H9 (cell line): ENCODE measurements around the gene CFAP99. TPM values are rescaled to one million over a fixed set of nuclear protein-coding genes. Genes with fewer than 3 reads are reported as not detected.

Experiments used
- DNase-seq: peaks from one replicate; pipeline ENCODE4 v3.0.0-alpha.2; 2017
- H2AFZ ChIP-seq: one replicate; pipeline ENCODE4 v1.6.1; 2013; ENCODE audit warnings: mild to moderate bottlenecking, low read length, control low read depth, moderate library complexity
- H2AK5ac ChIP-seq: 2 replicates; pipeline ENCODE4 v1.6.1; 2013; ENCODE audit warnings: low read length, control low read depth, mixed read lengths; ENCODE audit not compliant: insufficient read length
- H2BK120ac ChIP-seq: one replicate; pipeline ENCODE4 v1.6.1; 2013; ENCODE audit warnings: low read depth, mild to moderate bottlenecking, low read length, control low read depth, inconsistent platforms; ENCODE audit not compliant: poor library complexity, severe bottlenecking
- H2BK12ac ChIP-seq: 2 replicates; pipeline ENCODE4 v1.6.1; 2013; ENCODE audit warnings: low read length, control low read depth, mixed read lengths, low read depth; ENCODE audit not compliant: insufficient read length
- H2BK15ac ChIP-seq: 2 replicates; pipeline ENCODE4 v1.6.1; 2013; ENCODE audit warnings: low read depth, low read length, control low read depth
- H2BK20ac ChIP-seq: one replicate; pipeline ENCODE4 v1.6.1; 2013; ENCODE audit warnings: low read depth, mild to moderate bottlenecking, low read length, control low read depth, inconsistent platforms; ENCODE audit not compliant: poor library complexity, severe bottlenecking
- H2BK5ac ChIP-seq: 2 replicates; pipeline ENCODE4 v1.6.1; 2013; ENCODE audit warnings: low read length, control low read depth, mixed read lengths; ENCODE audit not compliant: insufficient read length
- H3K14ac ChIP-seq: 2 replicates; pipeline ENCODE4 v1.6.1; 2013; ENCODE audit warnings: low read length, control low read depth; ENCODE audit not compliant: insufficient read depth
- H3K18ac ChIP-seq: 2 replicates; pipeline ENCODE4 v1.6.1; 2013; ENCODE audit warnings: low read depth, mild to moderate bottlenecking, mixed read lengths, low read length, control low read depth; ENCODE audit not compliant: insufficient read length
- H3K23ac ChIP-seq: 2 replicates; pipeline ENCODE4 v1.6.1; 2013; ENCODE audit warnings: low read length, control low read depth, mixed read lengths, low read depth; ENCODE audit not compliant: insufficient read length
- H3K23me2 ChIP-seq: 2 replicates; pipeline ENCODE4 v1.6.1; 2013; ENCODE audit warnings: low read depth, mild to moderate bottlenecking, mixed read lengths, low read length, control low read depth; ENCODE audit not compliant: insufficient read length, poor library complexity, severe bottlenecking
- H3K27ac ChIP-seq: 2 replicates; pipeline ENCODE4 v1.5.1; 2013; ENCODE audit warnings: low read length, control low read depth, mixed read lengths, low read depth; ENCODE audit not compliant: insufficient read length
- H3K27me3 ChIP-seq: 2 replicates; pipeline ENCODE4 v1.6.1; 2013; ENCODE audit warnings: low read length, control low read depth, inconsistent platforms; ENCODE audit not compliant: insufficient read depth
- H3K4ac ChIP-seq: 2 replicates; pipeline ENCODE4 v1.6.1; 2013; ENCODE audit warnings: low read depth, mild to moderate bottlenecking, control low read depth, inconsistent platforms, low read length, moderate library complexity
- H3K4me1 ChIP-seq: 2 replicates; pipeline ENCODE4 v1.6.1; 2013; ENCODE audit warnings: low read length, control low read depth, inconsistent platforms; ENCODE audit not compliant: insufficient read depth
- H3K4me2 ChIP-seq: 2 replicates; pipeline ENCODE4 v1.6.1; 2013; ENCODE audit warnings: low read length, control low read depth, mixed read lengths; ENCODE audit not compliant: insufficient read length, insufficient read depth
- H3K56ac ChIP-seq: 2 replicates; pipeline ENCODE4 v1.6.1; 2013; ENCODE audit warnings: low read depth, mild to moderate bottlenecking, mixed read lengths, low read length, control low read depth; ENCODE audit not compliant: insufficient read length
- H3K79me1 ChIP-seq: 2 replicates; pipeline ENCODE4 v1.6.1; 2013; ENCODE audit warnings: low read depth, mild to moderate bottlenecking, moderate library complexity, low read length, control low read depth, inconsistent platforms; ENCODE audit not compliant: insufficient read depth, poor library complexity, severe bottlenecking
- H3K79me2 ChIP-seq: 2 replicates; pipeline ENCODE4 v1.6.1; 2013; ENCODE audit warnings: low read length, control low read depth, inconsistent platforms; ENCODE audit not compliant: insufficient read depth
- H3K9ac ChIP-seq: 2 replicates; pipeline ENCODE4 v1.6.1; 2013; ENCODE audit warnings: low read length, control low read depth, mixed read lengths; ENCODE audit not compliant: insufficient read length; ENCODE audit errors: extremely low read depth
- H3K9me3 ChIP-seq: one replicate; pipeline ENCODE4 v1.6.1; 2013; ENCODE audit warnings: low read depth, low read length, inconsistent platforms; ENCODE audit not compliant: control insufficient read depth
- H3T11ph ChIP-seq: one replicate; pipeline ENCODE4 v1.6.1; 2013; ENCODE audit warnings: mild to moderate bottlenecking, low read length, control low read depth, inconsistent platforms
- H4K20me1 ChIP-seq: one replicate; pipeline ENCODE4 v1.6.1; 2013; ENCODE audit not compliant: control insufficient read depth, insufficient read length, insufficient read depth
- H4K5ac ChIP-seq: 2 replicates; pipeline ENCODE4 v1.6.1; 2013; ENCODE audit warnings: low read depth, mild to moderate bottlenecking, mixed read lengths, low read length, control low read depth; ENCODE audit not compliant: insufficient read length
- H4K8ac ChIP-seq: replicated peaks from 2 replicates; pipeline ENCODE4 v1.6.1; 2013; ENCODE audit warnings: low read length, control low read depth, mixed read lengths, low read depth; ENCODE audit not compliant: insufficient read length
- H4K91ac ChIP-seq: 2 replicates; pipeline ENCODE4 v1.6.1; 2013; ENCODE audit warnings: low read depth, mild to moderate bottlenecking, moderate library complexity, mixed read lengths, low read length, control low read depth; ENCODE audit not compliant: insufficient read length
- H3K27ac Mint-ChIP-seq, 3 experiments: 2 replicates in 2 of 3; 3 replicates in 1 of 3; pipeline ENCODE4 v1.8.0; 2020 to 2021; ENCODE audit warnings: mixed read lengths in 3 of 3, mild to moderate bottlenecking in 1 of 3, moderate library complexity in 1 of 3
- H3K27me3 Mint-ChIP-seq: 2 replicates; pipeline ENCODE4 v1.8.0; 2021; ENCODE audit warnings: low read depth, mild to moderate bottlenecking, moderate library complexity, mixed read lengths
- H3K36me3 Mint-ChIP-seq, 3 experiments: 2 replicates in 2 of 3; 3 replicates in 1 of 3; pipeline ENCODE4 v1.8.0; 2020 to 2021; ENCODE audit warnings: low read depth in 3 of 3, mixed read lengths in 3 of 3; ENCODE audit not compliant: insufficient read depth in 1 of 3
- H3K4me1 Mint-ChIP-seq, 2 experiments: 2 replicates each; pipeline ENCODE4 v1.8.0; 2020; ENCODE audit warnings: mixed read lengths in 2 of 2
- H3K4me3 Mint-ChIP-seq, 2 experiments: 2 replicates in 1 of 2; 3 replicates in 1 of 2; pipeline ENCODE4 v1.8.0; 2020 to 2021; ENCODE audit warnings: mild to moderate bottlenecking in 2 of 2, mixed read lengths in 2 of 2, moderate library complexity in 1 of 2
- H3K9me3 Mint-ChIP-seq, 2 experiments: 2 replicates in 1 of 2; 3 replicates in 1 of 2; pipeline ENCODE4 v1.8.0; 2020; ENCODE audit warnings: mild to moderate bottlenecking in 2 of 2, mixed read lengths in 2 of 2, moderate library complexity in 1 of 2
- CTCF ChIP-seq: fragments of 200-600 bp; sonication (generic); conservative IDR thresholded peaks from 3 replicates; pipeline ENCODE4 v1.8.0; 2021; ENCODE audit warnings: antibody characterized with exemption, mild to moderate bottlenecking
- WGBS: extraction: QIAGEN DNeasy Blood & Tissue Kit; methylation state at CpG from one replicate; pipeline ENCODE4 v1.1.7; 2013; ENCODE audit warnings: missing lambda C conversion rate, low lambda C conversion rate, mixed read lengths; ENCODE audit not compliant: insufficient read length; ENCODE audit errors: extremely low coverage; 5-methylcytosine and 5-hydroxymethylcytosine counted together
- total RNA-seq: library from RNA; stranded (reverse); gene quantifications from 2 replicates; pipeline ENCODE4 v1.2.1, GENCODE V29; 2021

Gene CFAP99
- total RNA-seq, 1 experiment from 2014 or later = 0.35 TPM

DNA sequence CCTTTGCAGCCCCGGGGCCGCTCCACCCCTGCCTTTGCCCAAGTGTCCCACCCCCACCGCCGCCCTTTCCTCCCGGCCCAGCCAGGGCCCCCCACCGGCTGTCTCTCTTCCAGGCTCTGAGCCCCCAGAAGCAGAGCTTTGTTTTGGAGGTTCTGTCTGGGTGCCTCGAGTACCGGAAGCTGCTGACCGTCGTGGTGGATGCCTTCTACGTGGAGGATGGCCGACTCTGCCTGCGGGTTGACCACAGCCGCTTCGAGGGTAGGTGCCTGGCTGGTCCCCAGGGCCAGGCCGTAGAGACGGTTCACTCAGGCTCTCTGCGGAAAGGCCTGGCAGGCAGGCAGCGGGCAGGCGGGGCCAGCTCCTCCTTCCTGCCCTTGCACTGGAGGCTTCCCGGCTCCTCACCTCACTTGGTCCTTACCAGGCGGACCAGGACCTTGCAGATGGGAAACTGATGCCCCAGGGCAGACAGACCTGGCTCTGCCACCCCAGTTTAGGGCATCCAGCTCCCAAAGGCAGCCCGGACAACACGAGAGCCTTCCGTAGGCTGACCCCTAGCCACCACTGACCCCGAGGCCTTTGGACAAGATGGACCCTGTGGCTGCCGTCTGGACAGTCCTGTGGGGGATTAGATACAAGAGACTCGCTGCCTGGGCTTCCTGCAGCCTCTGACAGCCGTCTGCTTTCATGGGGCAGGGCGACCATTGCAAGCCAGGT, 18.2 kb downstream of the CFAP99 start:
- Histone ChIP-seq H3K18ac (no peak overlapping the region), H4K5ac (no peak overlapping the region), H3T11ph (no peak overlapping the region), H2BK15ac (no peak overlapping the region), H4K20me1 (no peaks in the 10 kb centered on the region), H2BK120ac (no peak overlapping the region), H3K27ac (no peak overlapping the region), H3K79me1 (no peaks in the 10 kb centered on the region), H3K23me2 (no peaks in the 10 kb centered on the region), H3K4me1 (no peaks in the 10 kb centered on the region), H3K23ac (no peak overlapping the region), H3K14ac (no peak overlapping the region), H3K79me2 (no peaks in the 10 kb centered on the region), H2BK5ac (no peak overlapping the region), H4K91ac (no peak overlapping the region), H3K56ac (no peak overlapping the region), H3K9ac (no peak overlapping the region), H2BK12ac (no peak overlapping the region), H4K8ac (no peak overlapping the region), H2AFZ (no peak overlapping the region), H3K9me3 (no peaks in the 10 kb centered on the region), H3K4ac (no peak overlapping the region), H3K4me2 (no peak overlapping the region), H2AK5ac (no peak overlapping the region), H2BK20ac (no peak overlapping the region), H3K27me3 (no peaks in the 10 kb centered on the region)
- Mint-ChIP-seq H3K27me3 (0 out of 2 replicates have a peak, but pooled peaks cover 3% of the 10 kb centered on the region), H3K4me1 (peaks cover 6 to 9% of the 10 kb centered on the region in 2 experiments), H3K9me3 (no peaks in the 10 kb centered on the region), H3K27ac (peak overlapping the region in 1 of 3 experiments; percentile 77; a peak in 1 of 7 replicates), H3K4me3 (no peak overlapping the region), H3K36me3 (no peaks in the 10 kb centered on the region)
- WGBS = no CpG with 5 or more reads among the region's 30 CpGs
- no peak for DNase-seq
- TF ChIP-seq CTCF = no peak
